ENCODE measurements around the gene GULP1. TPM values are rescaled to one million over a fixed set of nuclear protein-coding genes. Genes with fewer than 3 reads are reported as not detected.

Gene GULP1, protein sequence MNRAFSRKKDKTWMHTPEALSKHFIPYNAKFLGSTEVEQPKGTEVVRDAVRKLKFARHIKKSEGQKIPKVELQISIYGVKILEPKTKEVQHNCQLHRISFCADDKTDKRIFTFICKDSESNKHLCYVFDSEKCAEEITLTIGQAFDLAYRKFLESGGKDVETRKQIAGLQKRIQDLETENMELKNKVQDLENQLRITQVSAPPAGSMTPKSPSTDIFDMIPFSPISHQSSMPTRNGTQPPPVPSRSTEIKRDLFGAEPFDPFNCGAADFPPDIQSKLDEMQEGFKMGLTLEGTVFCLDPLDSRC
- 79.6 and 80.5 TPM in 2 replicates for total RNA-seq

DNA sequence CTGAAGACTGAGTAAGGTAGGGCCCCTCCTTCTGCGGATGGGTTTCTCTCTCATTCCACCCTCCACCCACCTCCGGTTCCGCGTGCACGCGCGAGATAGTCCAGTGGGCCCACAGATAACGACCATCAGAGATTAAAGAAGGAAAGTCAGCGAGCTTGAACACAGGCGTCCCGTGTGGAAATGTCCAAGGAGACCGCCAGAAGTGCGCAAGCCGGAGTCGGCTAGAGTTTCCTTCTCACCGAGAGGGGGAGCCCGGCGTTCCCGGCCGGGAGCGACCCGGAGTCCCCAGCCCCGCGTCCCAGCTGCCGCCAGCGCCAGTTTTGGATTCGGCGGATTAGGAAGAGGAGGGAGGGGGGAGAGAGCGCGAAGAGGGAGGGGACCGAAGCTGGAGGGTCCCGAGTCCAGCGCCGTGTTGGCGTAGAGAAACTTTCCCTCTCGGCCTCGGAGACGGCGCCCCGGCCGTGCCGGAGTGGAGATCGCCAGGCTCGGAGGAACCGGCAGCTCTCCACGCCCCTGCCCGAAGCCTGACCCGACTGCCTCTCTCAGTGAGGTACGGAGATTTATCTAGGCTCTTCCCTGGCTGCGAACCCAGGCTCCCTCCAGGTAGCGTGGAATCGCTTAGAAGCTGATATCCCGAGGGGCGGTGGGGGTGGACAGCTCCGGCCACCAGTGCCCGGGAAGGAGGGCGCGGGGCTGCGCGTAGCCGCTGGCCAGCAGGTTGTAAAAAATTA is at the start of gene GULP1:
Gene GULP1, plus strand, starts transcription at position 258 of the 731 bp plus-strand sequence. CDS start 185,829 bp downstream, outside the sequence.

Small RNA genes lying within 50 kb of the gene (small RNA-seq; reads per million reads assigned to genes)
- gene MIR561 (ENCODE audit: low replicate concordance) (2.5 reads per million, percentile 74 among the genes with 10 or more reads in this experiment), gene RNA5SP114 (ENCODE audit: low replicate concordance) (0.13 reads per million)
